CD4-positive, alpha-beta T cell treated with Interferon alpha-2 for 1 hour (primary cell): ENCODE measurements around the gene BDP1.
"Not testable (repeated sequence)": the region's sequence is repeated elsewhere in the genome, so short reads cannot be mapped to it uniquely, and the experiment has no call there.

Experiments used
- DNase-seq, 2 donors: peaks; one replicate each; pipeline ENCODE4 v3.0.0-alpha.2; 2020 to 2022

BDP1 gene

GRCh38 chr5:71569748-71570509 is 114.5 kb downstream of the BDP1 start:
- DNase-seq: no peak

GRCh38 chr5:71571811-71572210 is 116.4 kb downstream of the BDP1 start:
- DNase-seq: not testable (repeated sequence)

- DNase-seq: no peak
Observed at GRCh38 chr5:71573591-71573990, 118.1 kb downstream of the BDP1 start.

GRCh38 chr5:71575588-71575987 is 120.1 kb downstream of the BDP1 start:
- DNase-seq: not testable (repeated sequence)

GRCh38 chr5:71576241-71576640 is 120.8 kb downstream of the BDP1 start:
- no peak for DNase-seq

- DNase-seq: not testable (repeated sequence)
Observed at GRCh38 chr5:71577839-71578238, 122.4 kb downstream of the BDP1 start.

GRCh38 chr5:71582945-71583584 is 127.6 kb downstream of the BDP1 start:
- no peak for DNase-seq

GRCh38 chr5:71586052-71586940 is 130.8 kb downstream of the BDP1 start:
- peak in 1 of 2 donors; percentile 44 for DNase-seq

GRCh38 chr5:71586941-71587765 is 131.7 kb downstream of the BDP1 start, which contains the start of gene MCCC2:
Gene MCCC2, plus strand, starts transcription at chr5:71587340. Its CDS starts 86 bp downstream, at chr5:71587426.
- DNase-seq: peak; percentile 96 to 97

GRCh38 chr5:71587766-71588532 is 132.5 kb downstream of the BDP1 start:
- DNase-seq: no peak

- no peak for DNase-seq
Observed at GRCh38 chr5:71588533-71588885, 133.1 kb downstream of the BDP1 start.

GRCh38 chr5:71589903-71590302 is 134.5 kb downstream of the BDP1 start:
- no peak for DNase-seq

GRCh38 chr5:71591100-71591499 is 135.6 kb downstream of the BDP1 start:
- DNase-seq: no peak

GRCh38 chr5:71596169-71596568 is 140.7 kb downstream of the BDP1 start:
- no peak for DNase-seq

- DNase-seq: no peak
Observed at GRCh38 chr5:71597001-71597400, 141.6 kb downstream of the BDP1 start.

GRCh38 chr5:71600783-71601182 is 145.3 kb downstream of the BDP1 start:
- no peak for DNase-seq

- DNase-seq: peak; percentile 59 to 80
Observed at GRCh38 chr5:71601222-71602026, 146.0 kb downstream of the BDP1 start.

GRCh38 chr5:71609916-71610315 is 154.5 kb downstream of the BDP1 start:
- DNase-seq: peak in 1 of 2 donors; percentile 5

- DNase-seq: no peak
Observed at GRCh38 chr5:71615809-71616208, 160.4 kb downstream of the BDP1 start.
